Mammary epithelial cell (primary cell): ENCODE measurements around the gene SEBOX.

ENCODE experiments used
- EZH2 ChIP-seq: IDR thresholded peaks from 2 replicates; pipeline ENCODE4 v1.6.1; 2012; ENCODE audit warnings: low read length, inconsistent platforms, borderline replicate concordance
- TF ChIP-seq, protein P1 (sequence below), 2 donors: IDR thresholded peaks in 1 of 2; conservative IDR thresholded peaks in 1 of 2; 2 replicates each; pipeline ENCODE4 v1.5.1; 2011 to 2012; ENCODE audit warnings: inconsistent platforms in 2 of 2, low read length in 2 of 2, mild to moderate bottlenecking in 2 of 2, control low read depth in 1 of 2, low read depth in 1 of 2; ENCODE audit not compliant: insufficient read depth in 1 of 2; ENCODE audit errors: extremely low read depth in 1 of 2

- TF ChIP-seq, protein P1, sequence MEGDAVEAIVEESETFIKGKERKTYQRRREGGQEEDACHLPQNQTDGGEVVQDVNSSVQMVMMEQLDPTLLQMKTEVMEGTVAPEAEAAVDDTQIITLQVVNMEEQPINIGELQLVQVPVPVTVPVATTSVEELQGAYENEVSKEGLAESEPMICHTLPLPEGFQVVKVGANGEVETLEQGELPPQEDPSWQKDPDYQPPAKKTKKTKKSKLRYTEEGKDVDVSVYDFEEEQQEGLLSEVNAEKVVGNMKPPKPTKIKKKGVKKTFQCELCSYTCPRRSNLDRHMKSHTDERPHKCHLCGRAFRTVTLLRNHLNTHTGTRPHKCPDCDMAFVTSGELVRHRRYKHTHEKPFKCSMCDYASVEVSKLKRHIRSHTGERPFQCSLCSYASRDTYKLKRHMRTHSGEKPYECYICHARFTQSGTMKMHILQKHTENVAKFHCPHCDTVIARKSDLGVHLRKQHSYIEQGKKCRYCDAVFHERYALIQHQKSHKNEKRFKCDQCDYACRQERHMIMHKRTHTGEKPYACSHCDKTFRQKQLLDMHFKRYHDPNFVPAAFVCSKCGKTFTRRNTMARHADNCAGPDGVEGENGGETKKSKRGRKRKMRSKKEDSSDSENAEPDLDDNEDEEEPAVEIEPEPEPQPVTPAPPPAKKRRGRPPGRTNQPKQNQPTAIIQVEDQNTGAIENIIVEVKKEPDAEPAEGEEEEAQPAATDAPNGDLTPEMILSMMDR (conservative IDR thresholded peaks at IDR 0.05 in 1 of 2, IDR thresholded peaks at IDR 0.05 in 1 of 2; ENCODE audit: extremely low read depth in 1 of 2, insufficient read depth in 1 of 2, low read depth in 1 of 2, low read length in 2 of 2) = no peak
- no peak for TF ChIP-seq EZH2
Measured at GRCh38 chr17:28384281-28385036, 19.5 kb upstream of the SEBOX start.
